Activated CD4-positive, alpha-beta memory T cell treated with anti-CD3 and anti-CD28 coated beads for 36 hours (primary cell): ENCODE results near the gene ADAMTSL3. TPM values are rescaled to one million over a fixed set of nuclear protein-coding genes. Genes with fewer than 3 reads are reported as not detected.
"Not testable (repeated sequence)": the region's sequence is repeated elsewhere in the genome, so short reads cannot be mapped to it uniquely, and the experiment has no call there.

ENCODE experiments used
- CTCF ChIA-PET: fragments of 350-600 bp; sonication (Branson Sonifier 250); formaldehyde crosslinking; loops from one replicate; lab custom pipeline; 2021; ENCODE audit warnings: antibody characterized with exemption, inconsistent platforms; lab: Charles Lee
- POLR2A ChIA-PET: fragments of 350-600 bp; sonication (Branson Sonifier 250); formaldehyde crosslinking; loops from one replicate; lab custom pipeline; 2021; ENCODE audit warnings: antibody characterized with exemption; lab: Charles Lee
- DNase-seq: peaks from one replicate; pipeline ENCODE4 v3.0.0-alpha.2; 2020
- H3K27ac Mint-ChIP-seq: one replicate; pipeline ENCODE4 v1.8.0; 2021; ENCODE audit warnings: mixed read lengths
- H3K27me3 Mint-ChIP-seq: one replicate; pipeline ENCODE4 v1.8.0; 2021; ENCODE audit warnings: mixed read lengths
- H3K36me3 Mint-ChIP-seq: one replicate; pipeline ENCODE4 v1.8.0; 2021; ENCODE audit warnings: mixed read lengths
- H3K4me1 Mint-ChIP-seq: one replicate; pipeline ENCODE4 v1.8.0; 2021; ENCODE audit warnings: low read depth, mixed read lengths
- H3K4me3 Mint-ChIP-seq: one replicate; pipeline ENCODE4 v1.8.0; 2021; ENCODE audit warnings: mild to moderate bottlenecking, mixed read lengths
- H3K9me3 Mint-ChIP-seq: one replicate; pipeline ENCODE4 v1.8.0; 2021; ENCODE audit warnings: mixed read lengths
- intact Hi-C: fragments of 100-400 bp; cut with micrococcal nuclease; formaldehyde crosslinking; loops from one replicate; pipeline ENCODE4 v1.15.1; 2023
- total RNA-seq, 2 experiments: library from RNA; stranded (reverse); gene quantifications; one replicate each; pipeline ENCODE4 v1.2.3, GENCODE V29; 2021

Gene ADAMTSL3
- total RNA-seq, 2 experiments from 2014 or later: not detected

DNA sequence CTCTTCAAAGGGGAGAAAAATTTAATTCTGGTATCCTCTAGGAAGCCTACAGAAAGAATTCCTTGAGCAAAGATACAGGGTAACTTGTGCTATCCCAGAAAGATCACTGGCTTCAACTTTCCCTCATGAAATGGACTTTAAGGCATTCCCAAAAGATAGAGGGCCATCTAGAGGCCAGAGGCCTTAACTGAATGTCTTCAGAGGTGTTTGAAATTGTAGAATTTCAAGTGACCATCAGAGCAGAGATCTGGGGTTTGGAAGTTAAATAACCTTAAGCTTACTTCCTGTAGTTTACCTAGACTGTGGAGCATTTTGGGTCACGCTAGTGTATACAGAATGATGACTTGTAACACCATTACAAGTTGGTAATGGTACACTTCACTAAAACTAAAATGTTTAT is 400.6 kb downstream of the ADAMTSL3 start:
- POLR2A ChIA-PET, H3K27me3 Mint-ChIP-seq, H3K36me3 Mint-ChIP-seq, intact Hi-C loops, H3K27ac Mint-ChIP-seq, H3K4me3 Mint-ChIP-seq, CTCF ChIA-PET, H3K4me1 Mint-ChIP-seq, DNase-seq: not testable (repeated sequence)
- H3K9me3 Mint-ChIP-seq: peaks cover 22% of the 10 kb centered on the region

DNA sequence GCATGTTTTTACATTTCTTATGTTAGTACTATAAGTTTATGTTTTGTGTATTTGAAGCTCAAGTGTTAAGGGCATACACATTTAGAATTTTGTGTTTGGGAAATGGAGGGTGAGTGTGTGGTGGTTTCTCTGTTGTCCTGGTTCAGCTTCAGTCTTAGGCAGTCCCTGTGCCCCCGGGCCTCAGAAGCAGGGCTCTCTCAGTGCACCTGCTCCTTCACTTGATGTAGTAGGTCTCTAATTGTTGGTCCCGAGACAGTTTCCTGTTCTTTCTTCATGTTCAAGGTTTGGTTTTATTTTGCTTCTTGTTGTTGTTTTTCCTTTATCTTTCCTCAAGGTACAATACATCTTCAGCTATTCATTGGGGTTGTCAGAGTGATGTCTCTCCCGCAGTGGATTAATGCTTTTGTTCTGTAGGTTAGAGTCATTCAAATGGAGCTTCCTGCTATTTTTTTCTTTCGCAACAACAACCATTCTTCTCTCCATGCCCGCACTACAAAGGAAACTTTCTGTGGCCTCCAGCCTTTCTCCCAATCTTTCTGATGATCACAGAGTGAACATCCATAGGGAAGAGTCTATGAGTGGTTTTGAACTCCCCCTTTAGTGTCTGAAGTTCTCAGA is 403.9 kb downstream of the ADAMTSL3 start:
- H3K36me3 Mint-ChIP-seq: no peaks in the 10 kb centered on the region
- intact Hi-C loops: no loop called here
- ChIA-PET POLR2A (no interaction called here), CTCF (no interaction called here)
- no peaks in the 10 kb centered on the region for H3K4me1 Mint-ChIP-seq
- no peak overlapping the region for H3K27ac Mint-ChIP-seq
- H3K4me3 Mint-ChIP-seq: no peak overlapping the region
- H3K27me3 Mint-ChIP-seq: peaks cover 2% of the 10 kb centered on the region
- no peak for DNase-seq
- peaks cover 22% of the 10 kb centered on the region for H3K9me3 Mint-ChIP-seq

GRCh38 chr15:84063674-84064073 is 409.8 kb downstream of the ADAMTSL3 start:
- intact Hi-C loops, CTCF ChIA-PET, DNase-seq, POLR2A ChIA-PET, H3K36me3 Mint-ChIP-seq, H3K27me3 Mint-ChIP-seq, H3K27ac Mint-ChIP-seq, H3K4me3 Mint-ChIP-seq, H3K4me1 Mint-ChIP-seq: not testable (repeated sequence)
- peaks cover 16% of the 10 kb centered on the region for H3K9me3 Mint-ChIP-seq

DNA sequence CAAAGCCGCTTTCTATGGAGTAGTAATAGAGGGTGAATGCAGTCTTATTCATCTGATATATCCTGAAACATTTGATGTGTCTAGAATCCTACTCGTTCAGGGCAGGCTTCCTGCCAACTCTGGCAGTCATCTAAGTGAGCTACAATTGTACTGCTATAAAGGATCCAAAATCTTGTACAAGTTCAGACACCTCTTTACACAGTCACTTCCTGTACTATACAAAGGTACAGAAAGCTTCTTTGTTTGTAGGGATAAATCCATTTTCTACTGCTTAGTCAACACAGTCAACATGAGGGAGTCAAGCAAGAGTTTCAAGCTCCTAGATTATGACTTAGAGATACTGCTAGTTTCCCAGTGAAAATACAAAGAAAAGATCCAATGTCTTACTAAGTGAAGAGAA is 414.8 kb downstream of the ADAMTSL3 start:
- H3K4me3 Mint-ChIP-seq, CTCF ChIA-PET, DNase-seq, H3K4me1 Mint-ChIP-seq, H3K36me3 Mint-ChIP-seq, POLR2A ChIA-PET, intact Hi-C loops, H3K9me3 Mint-ChIP-seq, H3K27ac Mint-ChIP-seq: not testable (repeated sequence)
- H3K27me3 Mint-ChIP-seq: peaks cover 22% of the 10 kb centered on the region

GRCh38 chr15:84078038-84078437 is 424.1 kb downstream of the ADAMTSL3 start:
- H3K4me1 Mint-ChIP-seq, POLR2A ChIA-PET, CTCF ChIA-PET, H3K36me3 Mint-ChIP-seq, intact Hi-C loops, DNase-seq, H3K4me3 Mint-ChIP-seq, H3K27ac Mint-ChIP-seq, H3K9me3 Mint-ChIP-seq: not testable (repeated sequence)
- peaks cover 53% of the 10 kb centered on the region for H3K27me3 Mint-ChIP-seq

DNA sequence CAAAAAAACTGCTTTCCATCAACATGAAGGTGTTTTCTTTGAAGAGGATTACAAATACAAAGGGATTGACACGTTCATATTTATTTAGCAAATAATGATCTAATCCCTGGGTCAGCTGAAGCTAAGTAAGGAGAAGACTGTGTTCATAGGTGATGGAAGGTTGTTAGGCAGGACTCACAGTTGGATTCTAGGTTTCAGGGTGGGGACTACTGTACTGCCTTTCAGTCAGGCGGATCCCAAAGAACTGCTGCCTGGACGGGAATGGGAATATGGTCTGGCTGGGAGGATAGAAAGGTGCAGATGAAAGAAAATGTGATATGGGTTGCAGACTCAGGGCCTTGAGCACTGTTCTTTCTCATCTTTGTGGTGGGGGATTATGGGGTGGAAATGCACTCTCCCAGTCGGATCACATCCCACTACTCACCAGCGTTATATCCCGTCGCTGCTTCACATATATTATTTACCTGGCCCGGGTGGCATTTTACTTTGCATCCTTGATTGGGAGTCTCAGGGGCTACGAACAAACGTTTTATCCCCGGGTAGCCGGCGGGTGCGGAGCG is 425.5 kb downstream of the ADAMTSL3 start:
- H3K36me3 Mint-ChIP-seq, CTCF ChIA-PET, H3K27ac Mint-ChIP-seq, POLR2A ChIA-PET, H3K9me3 Mint-ChIP-seq, H3K4me1 Mint-ChIP-seq, DNase-seq, intact Hi-C loops: not testable (repeated sequence)
- Mint-ChIP-seq H3K27me3 (peaks cover 49% of the 10 kb centered on the region), H3K4me3 (peak overlapping the region; percentile 71)

DNA sequence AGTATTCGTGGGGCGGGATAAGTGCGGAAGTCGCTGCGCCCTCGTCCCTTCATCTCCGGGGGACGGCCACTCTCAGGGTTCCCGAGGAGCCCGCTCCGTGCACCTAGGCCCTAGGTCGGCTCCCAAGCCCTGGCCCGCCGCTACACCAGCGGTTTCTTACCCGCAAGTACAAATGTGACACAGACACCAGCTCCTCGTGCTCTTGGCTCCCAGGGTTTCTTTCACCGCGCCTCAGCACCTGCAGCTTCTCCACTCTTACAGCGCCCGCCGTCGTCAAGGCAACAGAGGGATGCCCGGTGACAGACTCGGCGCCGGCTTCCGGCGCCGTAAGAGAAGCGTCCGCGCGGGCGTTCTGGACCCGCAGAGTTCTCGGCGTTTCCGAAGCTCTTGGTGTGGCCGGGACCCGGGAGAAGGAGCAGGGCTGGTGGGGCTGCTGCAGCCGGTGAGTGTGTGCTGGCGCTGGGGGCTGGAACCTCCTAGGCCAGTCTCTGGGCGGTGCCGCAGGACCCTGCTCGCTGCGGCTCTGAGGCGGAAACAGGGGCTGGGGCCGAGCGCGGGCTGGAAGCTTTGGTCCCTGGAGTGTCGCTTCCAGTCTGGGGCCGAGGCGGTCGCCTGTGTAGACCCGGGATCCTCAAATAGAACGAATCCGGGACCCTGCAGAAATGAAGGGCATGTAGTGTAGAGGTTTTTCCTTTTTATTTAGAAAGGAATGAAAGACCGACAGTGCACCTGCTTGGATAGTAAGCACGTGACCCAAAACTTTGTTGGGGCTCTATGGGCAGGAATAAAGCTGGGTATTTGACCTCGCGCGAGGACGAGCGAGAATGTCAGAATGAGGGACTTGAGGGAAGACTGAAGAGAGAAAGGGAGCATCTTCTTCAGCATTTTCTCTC is 426.2 kb downstream of the ADAMTSL3 start:
- H3K9me3 Mint-ChIP-seq: no peaks in the 10 kb centered on the region
- no peaks in the 10 kb centered on the region for H3K36me3 Mint-ChIP-seq
- H3K4me3 Mint-ChIP-seq: peak overlapping the region; percentile 71
- ChIA-PET POLR2A (no interaction called here), CTCF (no interaction called here)
- peaks cover 43% of the 10 kb centered on the region for H3K27me3 Mint-ChIP-seq
- peaks cover 6% of the 10 kb centered on the region for H3K4me1 Mint-ChIP-seq
- peak; percentile 70 for DNase-seq
- no peak overlapping the region for H3K27ac Mint-ChIP-seq
- intact Hi-C loops: no loop called here

DNA sequence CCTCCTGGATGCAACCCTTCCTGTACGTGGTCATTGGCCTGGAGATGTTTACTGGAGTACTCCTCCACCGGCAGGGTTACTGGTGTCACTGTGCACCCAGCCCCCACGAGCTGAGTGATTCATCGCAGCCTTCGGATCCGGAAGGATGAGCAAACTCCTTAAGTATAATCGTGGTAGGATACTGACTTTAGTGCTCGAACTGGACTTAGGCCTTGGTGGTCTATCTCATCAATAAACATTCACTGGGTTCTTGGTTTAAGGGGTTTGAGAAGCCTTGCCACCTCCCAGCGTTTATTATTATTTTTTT is 426.8 kb downstream of the ADAMTSL3 start:
- CTCF ChIA-PET, intact Hi-C loops, POLR2A ChIA-PET, H3K27ac Mint-ChIP-seq, H3K9me3 Mint-ChIP-seq, H3K36me3 Mint-ChIP-seq, H3K4me1 Mint-ChIP-seq, DNase-seq: not testable (repeated sequence)
- Mint-ChIP-seq H3K4me3 (peak overlapping the region; percentile 71), H3K27me3 (peaks cover 43% of the 10 kb centered on the region)

GRCh38 chr15:84081391-84082168 is 427.7 kb downstream of the ADAMTSL3 start:
- H3K27me3 Mint-ChIP-seq: peaks cover 42% of the 10 kb centered on the region
- ChIA-PET POLR2A (no interaction called here), CTCF (no interaction called here)
- no peak overlapping the region for H3K27ac Mint-ChIP-seq
- intact Hi-C loops: no loop called here
- H3K36me3 Mint-ChIP-seq: no peaks in the 10 kb centered on the region
- no peak overlapping the region for H3K4me3 Mint-ChIP-seq
- no peaks in the 10 kb centered on the region for H3K9me3 Mint-ChIP-seq
- H3K4me1 Mint-ChIP-seq: peaks cover 6% of the 10 kb centered on the region
- DNase-seq: no peak

DNA sequence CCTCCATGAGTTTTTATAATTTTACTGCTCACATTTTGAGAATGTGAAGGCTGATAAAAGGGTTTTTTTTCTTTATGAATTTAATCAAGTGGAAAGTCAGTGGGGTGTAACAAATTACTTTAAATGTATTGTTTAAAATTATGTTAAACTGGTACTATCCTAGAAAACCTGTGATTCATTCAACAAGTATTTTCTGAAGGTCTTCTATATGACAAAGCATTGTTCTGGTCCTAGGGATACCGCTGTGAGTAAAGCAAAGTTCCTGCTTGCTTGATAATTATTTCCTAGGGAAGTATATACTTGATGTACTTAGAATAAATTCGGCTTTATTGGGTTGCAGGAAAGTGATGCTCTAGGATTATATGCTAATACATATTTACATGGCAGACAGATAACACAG is 428.8 kb downstream of the ADAMTSL3 start:
- H3K4me3 Mint-ChIP-seq: no peak overlapping the region
- intact Hi-C loops: no loop called here
- peaks cover 6% of the 10 kb centered on the region for H3K4me1 Mint-ChIP-seq
- CTCF ChIA-PET: no interaction called here
- H3K36me3 Mint-ChIP-seq: no peaks in the 10 kb centered on the region
- POLR2A ChIA-PET: no interaction called here
- no peaks in the 10 kb centered on the region for H3K9me3 Mint-ChIP-seq
- DNase-seq: no peak
- peaks cover 36% of the 10 kb centered on the region for H3K27me3 Mint-ChIP-seq
- H3K27ac Mint-ChIP-seq: no peak overlapping the region

DNA sequence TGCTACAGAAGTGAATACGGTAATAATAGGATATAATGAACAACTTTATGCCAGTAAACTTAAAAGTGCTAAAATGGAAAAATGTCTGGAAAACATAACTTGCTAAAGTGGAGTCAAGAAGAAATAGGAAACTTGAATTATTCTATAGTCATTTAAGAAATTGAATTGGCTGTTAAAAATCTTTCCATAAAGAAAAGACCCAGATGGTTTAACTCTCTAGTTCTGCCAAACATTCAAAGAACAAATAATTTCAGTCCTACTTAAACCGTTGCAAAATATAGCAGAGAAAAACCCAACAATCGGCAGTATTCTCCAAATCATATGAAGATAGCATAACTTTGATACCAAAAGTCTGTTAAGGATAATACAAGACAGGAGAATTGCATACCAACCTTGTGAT is 432.1 kb downstream of the ADAMTSL3 start:
- H3K36me3 Mint-ChIP-seq, H3K9me3 Mint-ChIP-seq, CTCF ChIA-PET, H3K4me1 Mint-ChIP-seq, POLR2A ChIA-PET, H3K4me3 Mint-ChIP-seq, H3K27ac Mint-ChIP-seq, DNase-seq, intact Hi-C loops: not testable (repeated sequence)
- H3K27me3 Mint-ChIP-seq: peaks cover 18% of the 10 kb centered on the region
